Spinal cord (tissue), 10 donors: ENCODE measurements around the gene PBXIP1. TPM values are rescaled to one million over a fixed set of nuclear protein-coding genes. Genes with fewer than 3 reads are reported as not detected.

Experiments used
- DNase-seq, 6 donors: peaks; one replicate each; pipeline versions ENCODE4 v3.0.0 to v3.0.0-alpha.2; 2013 to 2015; ENCODE audit warnings: low spot score in 6 of 6, low read depth in 4 of 6
- H3K27ac ChIP-seq: one replicate; pipeline ENCODE4 v1.5.1; 2013; ENCODE audit warnings: low read depth, low read length, control low read depth
- H3K27me3 ChIP-seq: one replicate; pipeline ENCODE4 v1.6.1; 2013; ENCODE audit warnings: low read length; ENCODE audit not compliant: control insufficient read depth, insufficient read depth
- H3K36me3 ChIP-seq: one replicate; pipeline ENCODE4 v1.6.1; 2013; ENCODE audit warnings: low read length; ENCODE audit not compliant: control insufficient read depth, insufficient read depth
- H3K4me1 ChIP-seq: one replicate; pipeline ENCODE4 v1.6.1; 2013; ENCODE audit warnings: low read length; ENCODE audit not compliant: control insufficient read depth, insufficient read depth
- H3K4me3 ChIP-seq: one replicate; pipeline ENCODE4 v1.5.1; 2013; ENCODE audit warnings: low read depth, low read length, control low read depth
- H3K9me3 ChIP-seq: one replicate; pipeline ENCODE4 v1.6.1; 2013; ENCODE audit warnings: low read length; ENCODE audit not compliant: control insufficient read depth, insufficient read depth
- WGBS: methylation state at CpG from one replicate; pipeline ENCODE4 v1.1.5; 2013; ENCODE audit warnings: missing lambda C conversion rate; ENCODE audit not compliant: insufficient coverage; 5-methylcytosine and 5-hydroxymethylcytosine counted together
- polyA plus RNA-seq, 2 donors: library from polyadenylated mRNA; unstranded; fragments of 120-200 nt; gene quantifications; one replicate each; pipeline ENCODE4 v1.2.1, GENCODE V29; 2013; ENCODE audit not compliant: insufficient read length in 2 of 2
- small RNA-seq: library from RNA; depleted of rRNA; stranded (forward); fragments of <200 nt; gene quantifications from one replicate; pipeline ENCODE3, GENCODE V24; 2014; ENCODE audit warnings: low replicate concordance
- total RNA-seq, 2 donors: library from RNA; depleted of rRNA in 1 of 2; stranded (reverse); fragments of 120-200 nt in 1 of 2; fragments of >200 nt in 1 of 2; gene quantifications; one replicate each; pipeline versions ENCODE4 v1.2.3 to v1.2.4, GENCODE V29; 2013 to 2014
- donor health status: healthy.

The PBXIP1 gene
- total and polyA plus RNA-seq, 4 donors, result 57.5 to 143 (median 67.3) TPM

GRCh38 chr1:154902938-154903566 is 52.8 kb downstream of the PBXIP1 start:
- H3K9me3 ChIP-seq, result no peaks in the 10 kb centered on the region
- no peaks in the 10 kb centered on the region for H3K36me3 ChIP-seq
- no peaks in the 10 kb centered on the region for H3K4me1 ChIP-seq
- no peak overlapping the region for H3K27ac ChIP-seq
- no CpG with 5 or more reads among the region's 3 CpGs for WGBS
- no peak overlapping the region for H3K4me3 ChIP-seq
- no peaks in the 10 kb centered on the region for H3K27me3 ChIP-seq
- DNase-seq, result peak in 1 of 6 donors; percentile 61

GRCh38 chr1:154901591-154901990 is 54.3 kb downstream of the PBXIP1 start:
- no peaks in the 10 kb centered on the region for H3K9me3 ChIP-seq
- H3K4me1 ChIP-seq, result peaks cover 9% of the 10 kb centered on the region
- H3K36me3 ChIP-seq, result no peaks in the 10 kb centered on the region
- H3K4me3 ChIP-seq, result no peak overlapping the region
- no peak overlapping the region for H3K27ac ChIP-seq
- no CpG with 5 or more reads among the region's 1 CpG for WGBS
- peaks cover 3% of the 10 kb centered on the region for H3K27me3 ChIP-seq
- DNase-seq, result no peak

- H3K27ac ChIP-seq, result no peak overlapping the region
- no peaks in the 10 kb centered on the region for H3K36me3 ChIP-seq
- DNase-seq, result no peak
- no peaks in the 10 kb centered on the region for H3K9me3 ChIP-seq
- WGBS, result 82% methylated on average over 1 of the region's 6 CpGs
- H3K4me3 ChIP-seq, result no peak overlapping the region
- peaks cover 3% of the 10 kb centered on the region for H3K27me3 ChIP-seq
- peaks cover 19% of the 10 kb centered on the region for H3K4me1 ChIP-seq
Measured at GRCh38 chr1:154899041-154899440, 56.9 kb downstream of the PBXIP1 start.

- Histone ChIP-seq H3K27me3 (peaks cover 3% of the 10 kb centered on the region), H3K4me3 (no peak overlapping the region), H3K9me3 (no peaks in the 10 kb centered on the region), H3K36me3 (no peaks in the 10 kb centered on the region), H3K4me1 (peaks cover 19% of the 10 kb centered on the region), H3K27ac (peak overlapping the region; percentile 33)
- WGBS, result 40% methylated on average over 8 of the region's 10 CpGs
- peak in 2 of 6 donors; percentile 63 to 69 for DNase-seq
Measured at GRCh38 chr1:154896771-154897286, 59.1 kb downstream of the PBXIP1 start.

GRCh38 chr1:154895798-154896197 is 60.1 kb downstream of the PBXIP1 start:
- DNase-seq, result peak in 1 of 6 donors; percentile 58
- no peaks in the 10 kb centered on the region for H3K9me3 ChIP-seq
- no peak overlapping the region for H3K27ac ChIP-seq
- WGBS, result 62% methylated on average over 4 of the region's 7 CpGs
- H3K36me3 ChIP-seq, result no peaks in the 10 kb centered on the region
- peaks cover 19% of the 10 kb centered on the region for H3K4me1 ChIP-seq
- H3K4me3 ChIP-seq, result no peak overlapping the region
- peaks cover 3% of the 10 kb centered on the region for H3K27me3 ChIP-seq

Small RNA genes lying within 50 kb of the gene (small RNA-seq; reads per million reads assigned to genes)
- gene MIR4258 (not detected), gene RF00017 (not detected)

Other genes starting within 250 kb of the PBXIP1 start
- 10 to 100 TPM in 1 of 2 donors, 1 to 10 TPM in 1; 9.6 to 12.9 TPM for gene KCNN3, start 85.8 kb downstream of the PBXIP1 start, total RNA-seq
- gene KCNN3, start 85.8 kb downstream of the PBXIP1 start, polyA plus RNA-seq, result 10 to 100 TPM; 19.9 to 24.8 TPM
- 10 to 100 TPM; 10.6 to 15.3 TPM for gene PMVK, start 19.4 kb downstream of the PBXIP1 start, total RNA-seq
- 10 to 100 TPM; 43.2 to 45.3 TPM for gene PMVK, start 19.4 kb downstream of the PBXIP1 start, polyA plus RNA-seq
- gene PYGO2, start 5.7 kb upstream of the PBXIP1 start, total RNA-seq, result 10 to 100 TPM; 12.7 to 24.7 TPM
- 10 to 100 TPM; 31.6 to 34.3 TPM for gene PYGO2, start 5.7 kb upstream of the PBXIP1 start, polyA plus RNA-seq
- 10 to 100 TPM; 28.5 to 99.2 TPM for gene SHC1, start 14.6 kb upstream of the PBXIP1 start, total RNA-seq
- gene SHC1, start 14.6 kb upstream of the PBXIP1 start, polyA plus RNA-seq, result 10 to 100 TPM; 26.4 to 47.2 TPM
- gene CKS1B, start 18.6 kb upstream of the PBXIP1 start, total RNA-seq, result 10 to 100 TPM; 25.9 to 64.8 TPM
- 10 to 100 TPM; 37.6 to 41.1 TPM for gene CKS1B, start 18.6 kb upstream of the PBXIP1 start, polyA plus RNA-seq
- 10 to 100 TPM; 14.6 to 32.0 TPM for gene FLAD1, start 27.2 kb upstream of the PBXIP1 start, total RNA-seq
- gene FLAD1, start 27.2 kb upstream of the PBXIP1 start, polyA plus RNA-seq, result 10 to 100 TPM; 33.5 to 36.9 TPM
- gene LENEP, start 37.5 kb upstream of the PBXIP1 start, total RNA-seq, result under 1 TPM in 1 of 2 donors, not detected in 1; 0.22 TPM
- gene LENEP, start 37.5 kb upstream of the PBXIP1 start, polyA plus RNA-seq, result under 1 TPM in 1 of 2 donors, not detected in 1; 0.39 TPM
- gene ZBTB7B, start 46.7 kb upstream of the PBXIP1 start, total RNA-seq, result 10 to 100 TPM in 1 of 2 donors, 1 to 10 TPM in 1; 7.3 to 10.7 TPM
- gene ZBTB7B, start 46.7 kb upstream of the PBXIP1 start, polyA plus RNA-seq, result 1 to 10 TPM; 8.7 to 9.0 TPM
- gene DCST2, start 77.7 kb upstream of the PBXIP1 start, total RNA-seq, result 1 to 10 TPM in 1 of 2 donors, under 1 TPM in 1; 0.10 to 1.0 TPM
- 1 to 10 TPM; 1.1 to 1.2 TPM for gene DCST2, start 77.7 kb upstream of the PBXIP1 start, polyA plus RNA-seq
- gene DCST1, start 77.7 kb upstream of the PBXIP1 start, total RNA-seq, result not detected
- under 1 TPM; 0.11 to 0.33 TPM for gene DCST1, start 77.7 kb upstream of the PBXIP1 start, polyA plus RNA-seq
- gene ADAM15, start 95.2 kb upstream of the PBXIP1 start, total RNA-seq, result 10 to 100 TPM; 29.9 to 58.5 TPM
- 100 to 1,000 TPM in 1 of 2 donors, 10 to 100 TPM in 1; 73.1 to 100 TPM for gene ADAM15, start 95.2 kb upstream of the PBXIP1 start, polyA plus RNA-seq
- gene EFNA4, start 107.6 kb upstream of the PBXIP1 start, total RNA-seq, result 10 to 100 TPM in 1 of 2 donors, 1 to 10 TPM in 1; 3.5 to 13.9 TPM
- 1 to 10 TPM; 5.1 to 6.8 TPM for gene EFNA4, start 107.6 kb upstream of the PBXIP1 start, polyA plus RNA-seq
- 10 to 100 TPM; 12.3 to 13.6 TPM for gene EFNA3, start 122.7 kb upstream of the PBXIP1 start, total RNA-seq
- gene EFNA3, start 122.7 kb upstream of the PBXIP1 start, polyA plus RNA-seq, result 10 to 100 TPM; 46.6 to 50.6 TPM
- gene EFNA1, start 171.8 kb upstream of the PBXIP1 start, total RNA-seq, result 10 to 100 TPM; 14.8 to 27.8 TPM
- gene EFNA1, start 171.8 kb upstream of the PBXIP1 start, polyA plus RNA-seq, result 10 to 100 TPM; 17.9 to 23.3 TPM
- 10 to 100 TPM; 12.1 to 35.8 TPM for gene SLC50A1, start 179.8 kb upstream of the PBXIP1 start, total RNA-seq
- 10 to 100 TPM; 18.2 to 26.9 TPM for gene SLC50A1, start 179.8 kb upstream of the PBXIP1 start, polyA plus RNA-seq
- 10 to 100 TPM; 16.2 to 46.6 TPM for gene DPM3, start 184.4 kb upstream of the PBXIP1 start, total RNA-seq
- 10 to 100 TPM; 41.7 to 47.2 TPM for gene DPM3, start 184.4 kb upstream of the PBXIP1 start, polyA plus RNA-seq
- 100 to 1,000 TPM in 1 of 2 donors, 10 to 100 TPM in 1; 81.9 to 140 TPM for gene KRTCAP2, start 217.2 kb upstream of the PBXIP1 start, total RNA-seq
- 100 to 1,000 TPM; 130 to 132 TPM for gene KRTCAP2, start 217.2 kb upstream of the PBXIP1 start, polyA plus RNA-seq
- gene TRIM46, start 217.8 kb upstream of the PBXIP1 start, total RNA-seq, result 1 to 10 TPM; 6.7 to 6.8 TPM
- 10 to 100 TPM; 29.5 to 37.6 TPM for gene TRIM46, start 217.8 kb upstream of the PBXIP1 start, polyA plus RNA-seq